Keratinocyte (primary cell): ENCODE measurements around the gene POLR2C. TPM values are rescaled to one million over a fixed set of nuclear protein-coding genes. Genes with fewer than 3 reads are reported as not detected.

Experiments used
- DNase-seq: peaks from one replicate; pipeline ENCODE4 v3.0.0-alpha.2; 2011; ENCODE audit warnings: low read depth, missing footprints, low spot score
- FAIRE-seq: peaks from 2 replicates; lab custom pipeline; 2011; peaks lifted over from hg19 to GRCh38; lab: Jason Lieb, UNC
- H2AFZ ChIP-seq: 2 replicates; pipeline ENCODE4 v1.6.0; 2012; ENCODE audit warnings: low read length, control low read depth, inconsistent platforms; ENCODE audit not compliant: control insufficient read depth
- H3K27ac ChIP-seq: 2 replicates; pipeline ENCODE4 v1.5.1; 2011; ENCODE audit warnings: low read length; ENCODE audit not compliant: control insufficient read depth, insufficient read depth
- H3K27me3 ChIP-seq: 3 replicates; pipeline ENCODE4 v1.6.0; 2011; ENCODE audit warnings: low read length; ENCODE audit not compliant: control insufficient read depth, insufficient read depth; ENCODE audit errors: extremely low read depth
- H3K36me3 ChIP-seq, 2 experiments: 2 replicates in 1 of 2; 3 replicates in 1 of 2; pipeline ENCODE4 v1.5.1; 2011; ENCODE audit warnings: low read length in 2 of 2, mild to moderate bottlenecking in 1 of 2; ENCODE audit not compliant: control insufficient read depth in 2 of 2, insufficient read depth in 2 of 2; ENCODE audit errors: extremely low read depth in 1 of 2
- H3K4me1 ChIP-seq: 3 replicates; pipeline ENCODE4 v1.5.1; 2011; ENCODE audit warnings: low read length; ENCODE audit not compliant: control insufficient read depth, insufficient read depth; ENCODE audit errors: extremely low read depth
- H3K4me2 ChIP-seq: 3 replicates; pipeline ENCODE4 v1.6.0; 2011; ENCODE audit warnings: low read depth, low read length; ENCODE audit not compliant: control insufficient read depth, insufficient read depth; ENCODE audit errors: extremely low read depth
- H3K4me3 ChIP-seq, 3 experiments: fragments of 200-600 bp in 1 of 3; sonication (generic) in 1 of 3; 2 replicates in 2 of 3; 3 replicates in 1 of 3; pipeline ENCODE4 v1.5.1; 2011 to 2016; ENCODE audit warnings: low read length in 3 of 3, mild to moderate bottlenecking in 3 of 3, control low read depth in 2 of 3, inconsistent platforms in 1 of 3, low read depth in 1 of 3, mixed read lengths in 1 of 3, mixed run types in 1 of 3, moderate library complexity in 1 of 3; ENCODE audit not compliant: control insufficient read depth in 2 of 3, insufficient read depth in 2 of 3; ENCODE audit errors: extremely low read depth in 1 of 3
- H3K79me2 ChIP-seq: 2 replicates; pipeline ENCODE4 v1.6.0; 2012; ENCODE audit warnings: low read length; ENCODE audit not compliant: control insufficient read depth, insufficient read depth
- H3K9ac ChIP-seq: 3 replicates; pipeline ENCODE4 v1.6.0; 2011; ENCODE audit warnings: low read length; ENCODE audit not compliant: control insufficient read depth, insufficient read depth; ENCODE audit errors: extremely low read depth
- H3K9me1 ChIP-seq: 3 replicates; pipeline ENCODE4 v1.6.0; 2011; ENCODE audit warnings: low read length; ENCODE audit not compliant: control insufficient read depth, insufficient read depth; ENCODE audit errors: extremely low read depth
- H3K9me3 ChIP-seq: 2 replicates; pipeline ENCODE4 v1.5.1; 2012; ENCODE audit warnings: low read depth, low read length; ENCODE audit not compliant: control insufficient read depth
- H4K20me1 ChIP-seq: 3 replicates; pipeline ENCODE4 v1.6.0; 2011; ENCODE audit warnings: low read length; ENCODE audit not compliant: control insufficient read depth, insufficient read depth; ENCODE audit errors: extremely low read depth
- CTCF ChIP-seq, 3 experiments: IDR thresholded peaks in 1 of 3; conservative IDR thresholded peaks in 1 of 3; optimal IDR thresholded peaks in 1 of 3; 2 replicates in 2 of 3; 3 replicates in 1 of 3; pipeline versions ENCODE3 to v1.5.1; 2011; ENCODE audit warnings: low read length in 3 of 3, mild to moderate bottlenecking in 3 of 3, moderate library complexity in 2 of 3, control low read depth in 1 of 3, inconsistent platforms in 1 of 3; ENCODE audit not compliant: insufficient read depth in 2 of 3; ENCODE audit errors: extremely low read depth in 1 of 3
- EZH2 ChIP-seq: IDR thresholded peaks from one replicate; pipeline ENCODE4 v1.6.1; 2012; ENCODE audit warnings: inconsistent platforms, mild to moderate bottlenecking, low read length, moderate library complexity
- dilution Hi-C: fragments of 300-500 bp; cut with MboI; formaldehyde crosslinking; loops from one replicate; pipeline ENCODE4 v1.7.0; 2020; ENCODE audit warnings: low sequenced_read_pairs; ENCODE audit not compliant: extremely low pct_ligation_motif_present
- polyA plus RNA-seq, 5 experiments: library from polyadenylated mRNA; depleted of rRNA in 3 of 5; stranded (reverse) in 3 of 5; stranded (forward) in 1 of 5; unstranded in 1 of 5; fragments of >200 nt; gene quantifications; 1 replicate in 1 of 5; 2 replicates in 3 of 5; 3 replicates in 1 of 5; pipeline versions ENCODE4 v1.2.1 to v1.2.3, GENCODE V29; 2011 to 2012; ENCODE audit warnings: missing spikeins in 2 of 5, low read depth in 1 of 5, low replicate concordance in 1 of 5

Gene POLR2C
- polyA plus RNA-seq, 1 donor (not counting 4 experiments of a cell fraction or from before 2014, with no cell fraction given): 74.6 TPM

GRCh38 chr16:57446531-57447185, 15.8 kb upstream of the POLR2C start:
- no peaks in the 10 kb centered on the region for H3K9me3 ChIP-seq
- DNase-seq: peak; percentile 30
- dilution Hi-C loops: no loop called here
- H3K4me3 ChIP-seq: peak overlapping the region; percentile 97 to 98 (median 98)
- no peaks in the 10 kb centered on the region for H3K27me3 ChIP-seq
- peaks cover 4% of the 10 kb centered on the region for H3K9me1 ChIP-seq
- TF ChIP-seq CTCF (optimal IDR thresholded peaks at IDR 0.05 in 1 of 3, IDR thresholded peaks at IDR 0.05 in 1 of 3, conservative IDR thresholded peaks at IDR 0.05 in 1 of 3; ENCODE audit: extremely low read depth in 1 of 3, insufficient read depth in 2 of 3, low read length in 3 of 3) (no peak), EZH2 (no peak)
- peaks cover 57% of the 10 kb centered on the region for H3K79me2 ChIP-seq
- peak overlapping the region; percentile 83 for H3K27ac ChIP-seq
- H3K36me3 ChIP-seq: peaks cover 0 to 2% of the 10 kb centered on the region in 2 experiments
- H3K4me2 ChIP-seq: peak overlapping the region; percentile 95
- H3K9ac ChIP-seq: peak overlapping the region; percentile 96
- H3K4me1 ChIP-seq: peaks cover 12% of the 10 kb centered on the region
- peak overlapping the region; percentile 83 for H2AFZ ChIP-seq
- no peaks in the 10 kb centered on the region for H4K20me1 ChIP-seq
- no peak for FAIRE-seq

GRCh38 chr16:57447186-57447962, 15.1 kb upstream of the POLR2C start, which contains the start of the genes CIAPIN1 and COQ9:
Gene CIAPIN1, minus strand, starts transcription at chr16:57447385. Its CDS starts 6,457 bp downstream, at chr16:57440928.
Gene COQ9, plus strand, starts transcription at chr16:57447479. Its CDS starts 27 bp downstream, at chr16:57447506.
- TF ChIP-seq CTCF (optimal IDR thresholded peaks at IDR 0.05 in 1 of 3, IDR thresholded peaks at IDR 0.05 in 1 of 3, conservative IDR thresholded peaks at IDR 0.05 in 1 of 3; ENCODE audit: extremely low read depth in 1 of 3, insufficient read depth in 2 of 3, low read length in 3 of 3) (no peak), EZH2 (no peak)
- Histone ChIP-seq H3K4me1 (peaks cover 12% of the 10 kb centered on the region), H3K27ac (peak within 1 kb of the TSS; percentile 86), H3K27me3 (no peaks in the 10 kb centered on the region), H2AFZ (peak within 1 kb of the TSS; percentile 91), H3K9me3 (no peaks in the 10 kb centered on the region), H4K20me1 (no peaks in the 10 kb centered on the region), H3K9me1 (peaks cover 4% of the 10 kb centered on the region), H3K4me3 (peak within 1 kb of the TSS; percentile 97 to 98 (median 98)), H3K79me2 (peaks cover 51% of the 10 kb centered on the region), H3K4me2 (peak within 1 kb of the TSS; percentile 96), H3K9ac (peak within 1 kb of the TSS; percentile 96), H3K36me3 (peaks cover under 1 to 4% of the 10 kb centered on the region in 2 experiments)
- FAIRE-seq: no peak
- dilution Hi-C loops: no loop called here
- peak; percentile 41 for DNase-seq
